Raji (cell line): ENCODE data around the gene RFPL2.

Source experiments
- POLR2A ChIP-seq: IDR thresholded peaks from 2 replicates; pipeline ENCODE4 v1.6.1; 2011; ENCODE audit warnings: low read depth, low read length, control low read depth; ENCODE audit not compliant: insufficient read depth

Gene RFPL2

DNA sequence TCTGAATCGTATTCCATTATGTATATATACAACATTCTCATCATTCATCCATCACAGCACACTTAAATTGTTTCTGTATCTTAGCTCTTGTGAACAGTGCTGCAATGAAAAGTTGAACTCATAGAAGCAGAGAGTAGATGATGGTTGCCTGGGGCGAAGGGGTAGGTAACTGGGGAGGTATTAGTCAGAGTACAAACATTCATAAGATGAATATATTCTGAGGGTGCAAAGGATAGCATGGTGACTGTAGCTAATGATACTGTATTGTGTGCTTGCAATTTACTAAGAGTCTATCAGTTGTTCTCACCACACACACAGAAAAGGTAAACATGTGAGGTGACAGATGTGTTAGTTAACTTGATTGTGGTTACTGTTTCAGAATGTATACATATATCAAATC, 12.6 kb upstream of the RFPL2 start:
- no peak for TF ChIP-seq POLR2A

DNA sequence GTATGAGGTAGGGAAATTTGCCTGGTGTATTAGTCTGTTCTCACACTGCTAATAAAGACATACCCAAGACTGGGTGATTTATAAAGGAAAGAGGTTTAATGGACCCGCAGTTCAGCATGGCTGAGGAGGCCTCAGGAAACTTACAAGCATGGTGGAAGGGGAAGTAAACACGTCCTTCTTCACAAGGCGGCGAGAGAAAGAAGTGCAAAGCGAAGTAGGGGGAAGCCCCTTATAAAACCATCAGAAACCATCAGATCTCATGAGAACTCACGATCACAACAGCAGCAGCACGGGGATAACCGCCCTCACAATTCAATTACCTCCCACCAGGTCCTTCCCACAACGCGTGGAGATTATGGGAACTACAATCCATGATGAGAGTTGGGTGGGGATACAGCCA, 12.0 kb upstream of the RFPL2 start:
- no peak for TF ChIP-seq POLR2A

DNA sequence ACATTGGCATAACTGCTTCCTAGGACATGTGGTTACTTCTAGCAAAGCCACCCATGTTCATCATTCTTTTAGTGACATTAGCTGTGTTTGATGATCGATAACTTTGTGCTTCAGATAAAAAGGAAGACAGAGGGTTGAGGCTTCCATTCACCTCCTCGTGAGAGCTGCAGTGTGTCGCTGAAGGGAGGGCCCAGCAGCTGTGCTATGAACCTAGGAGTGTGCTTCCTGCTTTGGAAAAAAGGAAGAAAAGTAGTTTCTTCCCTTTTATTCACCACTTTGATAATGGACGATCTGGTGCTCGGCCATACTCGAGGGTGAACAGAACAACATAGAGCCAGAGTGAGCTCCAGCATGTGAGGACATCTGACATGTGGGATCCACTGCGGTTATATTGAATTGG, 6.1 kb upstream of the RFPL2 start:
- TF ChIP-seq POLR2A, result no peak

DNA sequence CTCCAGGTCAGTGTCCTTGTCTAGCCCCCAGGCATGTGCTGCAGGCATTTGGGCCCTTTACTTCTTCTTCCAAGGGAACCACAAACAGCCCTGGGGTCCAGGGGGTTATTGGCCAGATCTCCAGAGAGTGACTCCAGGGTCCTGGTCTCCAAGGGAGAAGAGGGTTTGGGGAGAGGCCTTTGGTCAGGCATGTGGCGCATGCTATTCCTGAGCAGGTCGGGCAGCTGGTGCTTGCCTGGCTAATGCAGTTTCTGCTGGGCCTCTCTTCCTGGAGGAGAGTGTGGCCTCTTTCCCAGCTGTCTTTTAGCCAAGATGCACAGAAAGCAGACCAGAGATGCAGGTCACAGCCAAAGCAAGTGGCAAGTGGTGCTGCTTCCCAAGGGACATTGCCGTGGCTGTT, 3.8 kb upstream of the RFPL2 start:
- no peak for TF ChIP-seq POLR2A

DNA sequence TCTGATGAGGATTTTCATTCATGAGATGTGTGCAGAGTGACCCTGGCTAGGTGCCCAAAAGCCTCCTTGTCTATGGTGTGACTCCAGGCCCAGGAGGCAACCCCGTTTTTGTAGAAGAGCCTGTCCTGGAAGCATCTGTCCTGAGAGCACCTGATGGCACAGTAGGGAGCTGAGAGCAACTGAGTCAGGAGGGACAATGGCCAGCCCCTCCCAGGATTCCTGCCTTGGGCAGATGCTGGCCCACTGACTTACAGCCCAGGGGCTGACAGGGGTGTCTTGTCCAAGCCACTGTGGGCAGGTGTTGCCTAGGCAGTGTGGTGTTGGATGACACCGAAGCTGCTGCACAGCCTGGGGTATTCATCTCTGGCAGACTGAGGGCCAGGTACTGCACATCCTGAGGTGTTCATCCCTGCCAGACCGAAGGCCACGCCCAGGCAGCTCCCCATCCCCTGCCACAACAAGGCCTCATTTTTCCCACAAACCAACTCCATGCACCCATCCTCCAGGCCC, 3.2 kb upstream of the RFPL2 start:
- TF ChIP-seq POLR2A, result no peak

DNA sequence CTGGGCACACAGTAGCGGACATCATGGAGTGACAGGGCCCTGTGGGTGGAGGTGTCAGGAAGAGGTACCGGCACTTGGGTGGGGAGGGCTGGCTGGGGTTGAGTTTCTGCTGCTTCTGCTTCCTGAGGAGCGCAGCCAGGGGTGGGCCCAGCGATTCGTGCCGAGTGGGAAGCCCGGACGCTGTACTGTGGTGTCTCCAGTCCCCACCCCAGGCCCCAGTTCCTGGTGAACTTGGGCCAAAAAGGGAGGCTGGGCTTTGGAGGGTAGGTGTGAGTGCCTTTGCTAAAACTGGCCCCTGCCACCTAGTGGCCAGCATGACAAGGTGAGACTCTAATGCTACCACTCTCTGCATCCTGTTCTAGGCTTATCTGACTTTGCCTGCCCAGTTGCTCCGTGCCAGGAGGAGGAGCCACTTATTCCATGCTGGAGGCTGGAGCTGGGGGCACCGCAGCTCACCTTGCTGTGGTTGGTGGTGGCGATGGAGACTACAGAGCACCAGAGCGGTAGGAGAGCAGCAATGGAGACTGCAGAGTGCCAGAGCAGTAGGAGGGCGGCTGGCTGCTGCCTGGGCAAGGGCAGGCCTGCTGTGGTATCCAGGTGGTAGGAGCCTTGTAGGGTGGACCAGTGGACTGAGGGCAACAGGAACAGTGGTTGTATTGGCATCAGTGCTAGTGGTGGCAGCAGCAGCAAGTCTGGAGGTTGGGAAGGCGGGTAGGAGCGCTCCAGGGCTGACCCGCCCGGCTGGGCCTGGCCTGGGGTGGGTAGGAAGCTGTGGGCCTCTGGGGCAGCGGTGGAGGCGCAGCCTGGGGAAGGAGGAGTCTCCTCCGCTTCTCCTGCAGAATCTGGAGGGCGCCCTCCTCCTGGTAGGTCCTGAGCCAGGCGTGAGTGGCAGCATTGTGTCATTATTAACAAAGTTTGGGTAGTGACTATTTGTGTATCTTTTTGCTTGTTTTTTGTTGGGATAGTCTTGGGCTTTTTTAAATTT, 2.2 kb upstream of the RFPL2 start:
- TF ChIP-seq POLR2A, result no peak

DNA sequence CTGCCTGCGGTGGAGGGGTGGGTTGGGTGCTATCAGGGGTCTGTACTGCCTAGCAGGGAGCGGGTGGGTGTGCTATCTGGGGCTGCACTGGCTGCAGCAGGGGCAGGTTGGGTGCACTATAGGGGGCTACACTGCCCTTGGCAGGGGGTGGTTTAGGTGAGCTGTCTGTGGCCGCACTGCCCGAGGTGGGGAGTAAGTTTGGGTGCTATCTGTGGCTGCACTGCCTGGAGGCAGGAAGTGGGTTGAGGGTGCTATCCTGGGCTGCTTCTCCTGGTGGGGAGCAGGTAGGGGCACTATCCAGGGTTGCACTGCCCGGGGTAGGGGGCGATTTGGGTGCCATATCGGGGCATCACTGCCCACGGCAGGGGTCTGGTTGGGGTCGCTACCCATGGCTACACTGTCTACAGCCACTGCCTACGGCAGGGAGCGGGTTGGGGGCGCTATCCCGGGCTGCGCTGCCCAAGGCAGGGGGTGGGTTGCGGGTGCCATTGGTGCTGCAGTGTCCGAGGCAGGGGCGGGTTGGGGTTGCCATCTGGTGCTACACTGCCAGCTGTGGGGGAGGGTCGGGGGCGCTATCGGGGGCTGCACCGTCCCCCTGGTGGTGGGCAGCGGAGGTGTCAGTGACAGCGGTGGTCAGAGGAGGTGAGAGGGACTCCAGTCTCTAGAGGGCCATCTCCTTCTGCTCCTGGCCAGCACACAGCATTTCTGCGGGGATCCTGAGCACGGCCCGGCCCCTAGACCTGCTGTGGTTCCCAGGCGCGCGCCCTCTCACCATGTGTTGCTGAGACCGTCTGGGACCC, 1.3 kb upstream of the RFPL2 start:
- TF ChIP-seq POLR2A, result no peak

DNA sequence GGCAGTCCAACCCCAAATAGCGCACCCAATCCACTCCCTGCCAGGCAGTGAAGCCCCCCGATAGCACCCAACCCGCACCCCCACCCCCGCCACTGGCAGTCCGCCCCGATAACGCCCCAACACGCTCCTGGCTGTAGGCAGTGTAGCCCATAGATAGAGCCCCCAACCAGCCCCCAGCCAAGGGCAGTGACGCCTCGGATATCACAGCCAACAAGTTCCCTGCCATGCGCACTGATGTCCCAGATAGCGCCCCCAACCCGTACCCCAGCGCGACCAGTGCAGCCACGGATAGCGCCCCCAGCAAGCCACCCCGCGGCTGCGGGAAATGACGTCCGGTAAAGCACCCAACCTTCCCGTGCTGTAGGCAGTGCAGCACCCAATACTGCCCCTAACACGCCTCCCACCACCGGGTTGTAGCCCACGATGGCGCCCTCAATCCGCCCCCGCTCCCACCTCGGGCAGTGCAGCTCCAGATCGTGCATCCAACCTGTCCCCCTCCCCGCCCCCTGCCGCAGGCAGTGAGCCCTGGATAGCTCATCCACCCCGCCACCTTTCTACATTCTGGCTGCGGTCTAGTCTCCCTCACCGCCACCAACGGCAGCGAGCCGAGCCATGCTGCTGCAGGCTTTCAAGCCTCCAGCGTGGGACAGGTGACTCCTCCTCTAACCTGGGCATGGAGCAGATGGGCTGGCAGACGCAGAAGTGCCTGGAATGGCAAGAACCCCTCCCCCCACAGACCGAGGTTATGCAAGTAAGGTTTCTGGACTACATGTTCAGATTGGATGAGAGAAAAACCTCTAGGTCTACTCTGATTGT, 625 bp downstream of the RFPL2 start:
- TF ChIP-seq POLR2A, result no peak

DNA sequence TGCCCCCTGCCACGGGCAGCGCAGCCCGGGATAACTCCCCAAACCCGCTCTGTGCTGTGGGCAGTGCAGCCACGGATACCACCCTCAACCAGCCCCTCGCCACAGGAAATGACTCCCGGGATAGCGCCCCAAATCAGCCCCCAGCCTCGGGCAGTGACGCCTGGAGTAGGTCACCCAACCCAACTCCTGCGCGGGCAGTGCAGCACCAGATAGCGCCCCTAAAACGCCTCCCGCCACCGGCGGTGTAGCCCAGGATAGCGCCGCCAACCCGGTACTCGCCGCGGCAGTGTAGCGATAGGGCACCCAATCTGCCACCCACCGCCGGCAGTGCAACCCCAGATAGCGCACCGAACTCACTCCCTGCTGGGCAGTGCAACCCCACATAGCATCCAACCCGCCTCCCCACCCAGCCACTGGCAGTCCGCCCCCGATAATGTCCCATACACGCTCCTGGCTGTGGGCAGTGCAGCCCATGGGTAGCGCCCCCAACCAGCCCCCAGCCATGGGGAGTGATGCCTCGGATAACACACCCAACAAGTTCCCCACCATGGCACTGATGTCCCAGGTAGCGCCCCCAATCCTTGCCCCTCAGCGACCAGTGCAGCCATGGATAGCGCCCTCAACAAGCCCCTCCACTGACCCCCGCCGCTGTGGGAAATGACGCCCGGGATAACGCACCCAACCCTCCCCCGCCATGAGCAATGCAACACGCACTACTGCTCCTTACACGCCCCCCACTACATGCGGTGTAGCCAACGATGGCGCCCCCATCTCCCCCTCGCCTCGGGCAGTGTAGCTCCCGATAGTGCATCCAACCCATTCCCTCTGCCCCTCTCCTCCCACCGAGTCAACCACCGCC, 1.5 kb downstream of the RFPL2 start:
- no peak for TF ChIP-seq POLR2A

DNA sequence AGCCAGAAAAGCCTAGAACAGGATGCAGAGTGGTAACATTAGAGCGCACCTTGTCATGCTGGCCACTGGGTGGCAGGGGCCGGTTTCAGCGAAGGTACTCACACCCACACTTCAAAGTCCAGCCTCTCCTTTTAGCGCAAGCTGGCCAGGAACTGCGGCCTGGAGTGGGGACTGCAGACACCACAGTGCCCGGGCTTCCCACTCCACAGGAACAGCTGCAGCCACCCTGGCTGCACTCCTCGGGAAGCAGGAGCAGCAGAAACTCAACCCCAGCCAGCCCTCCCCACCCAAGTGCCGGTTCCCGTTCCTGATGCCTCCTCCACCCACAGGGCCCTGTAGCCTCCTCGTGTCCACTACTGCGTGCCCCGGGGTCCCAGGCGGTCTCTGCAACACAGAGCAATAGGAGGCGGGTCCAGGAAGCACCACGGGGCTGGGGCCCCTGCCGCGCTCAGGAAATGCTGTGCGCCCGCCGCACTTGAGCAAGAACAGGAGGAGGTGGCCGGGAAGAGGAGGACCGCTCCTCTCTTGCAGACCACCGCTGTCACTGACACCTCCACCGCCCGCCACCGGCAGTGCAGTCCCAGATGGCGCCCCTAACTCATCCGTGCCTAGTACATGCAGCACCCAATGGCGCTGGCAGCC, 2.2 kb downstream of the RFPL2 start:
- TF ChIP-seq POLR2A, result no peak

DNA sequence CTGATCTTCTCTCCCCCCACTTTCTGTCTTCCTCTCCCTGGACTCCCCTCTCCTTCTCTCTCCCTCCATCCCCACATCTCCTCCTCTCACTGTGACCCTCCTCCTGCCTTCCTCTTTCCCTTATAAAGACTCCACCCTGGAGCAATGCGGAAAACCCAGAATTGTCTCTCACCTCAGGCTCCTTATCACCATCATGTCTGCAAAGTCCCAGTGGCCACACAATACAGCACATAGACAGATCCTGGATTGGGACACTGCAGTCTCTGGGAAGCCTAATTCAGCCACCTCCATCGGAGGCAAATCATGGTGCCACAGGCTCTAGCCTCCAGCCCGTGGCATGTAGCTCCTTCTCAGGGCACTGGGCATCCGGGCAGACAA, 2.7 kb downstream of the RFPL2 start:
- no peak for TF ChIP-seq POLR2A

DNA sequence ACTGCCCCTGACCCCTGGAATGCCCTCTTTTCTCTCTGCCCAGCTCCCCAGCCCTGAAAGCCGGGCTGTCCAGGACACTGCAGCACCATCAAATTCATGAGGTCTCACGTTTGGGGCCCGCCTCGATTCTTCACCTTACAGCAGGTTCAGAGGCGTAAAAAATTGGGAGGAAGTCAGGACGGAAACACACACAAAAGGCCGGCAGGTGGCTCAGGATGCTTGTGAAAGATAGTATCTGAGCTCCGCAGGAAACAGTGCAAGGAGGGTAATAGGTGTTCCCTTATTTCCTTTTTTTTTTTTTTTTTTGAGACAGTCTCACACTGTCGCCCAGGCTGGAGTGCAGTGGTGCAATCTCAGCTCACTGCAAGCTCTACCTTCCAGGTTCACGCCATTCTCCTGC, 4.1 kb downstream of the RFPL2 start:
- TF ChIP-seq POLR2A, result no peak

DNA sequence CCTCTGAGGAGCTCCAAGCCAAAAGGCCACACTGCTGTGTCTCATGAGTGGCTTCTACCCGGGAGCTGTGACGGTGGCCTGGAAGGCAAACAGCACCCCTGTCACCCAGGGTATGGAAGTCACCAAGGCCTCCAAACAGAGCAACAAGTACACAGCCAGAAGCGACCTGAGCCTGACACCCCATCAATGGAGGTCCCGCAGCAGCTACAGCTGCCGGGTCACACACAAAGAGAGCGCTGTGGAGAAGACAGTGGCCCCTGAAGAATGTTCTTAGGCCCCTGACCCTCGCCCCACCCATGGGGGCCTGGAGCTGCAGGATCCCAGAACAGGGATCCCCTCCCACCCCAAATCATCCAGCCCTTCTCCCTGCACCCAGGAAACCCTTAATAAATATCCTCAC, 4.9 kb downstream of the RFPL2 start:
- TF ChIP-seq POLR2A, result no peak

DNA sequence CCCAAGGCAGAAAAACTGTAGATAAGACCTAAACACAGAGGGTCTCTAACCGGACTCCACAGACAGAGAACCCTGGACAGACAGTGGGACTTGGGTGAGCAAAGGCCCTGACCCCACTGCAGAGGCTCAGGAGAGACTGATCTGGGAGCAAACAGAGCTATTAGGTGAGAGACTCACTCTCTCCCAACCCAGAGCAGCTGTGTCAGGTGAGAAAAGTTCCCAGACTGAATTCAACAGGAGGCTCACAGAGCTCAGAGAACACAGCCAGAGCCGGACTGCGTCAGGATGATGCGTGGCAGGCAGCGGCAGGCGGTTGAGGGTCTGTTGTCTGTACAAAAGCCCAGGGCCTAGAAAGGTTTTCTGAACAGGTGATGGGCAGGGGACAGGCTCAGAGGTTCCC, 5.5 kb downstream of the RFPL2 start:
- no peak for TF ChIP-seq POLR2A
